ENCODE measurements around the gene SCAANT1. TPM values are rescaled to one million over a fixed set of nuclear protein-coding genes. Genes with fewer than 3 reads are reported as not detected.

SCAANT1 gene
- total RNA-seq, 1 experiment from 2014 or later: not detected

GRCh38 chr3:63931290-63931689, 19.1 kb upstream of the SCAANT1 start:
- Histone ChIP-seq H3K9me2 (ENCODE audit: insufficient read depth) (no peaks in the 10 kb centered on the region), H3K4me1 (replicated peaks; ENCODE audit: insufficient read depth) (peaks cover 5% of the 10 kb centered on the region), H3K27ac (no peak overlapping the region), H2AFZ (no peak overlapping the region), H3K4me2 (no peak overlapping the region), H4K20me1 (ENCODE audit: insufficient read depth) (peaks cover 22% of the 10 kb centered on the region), H3K9me3 (ENCODE audit: insufficient read depth, low read depth) (no peaks in the 10 kb centered on the region), H3K4me3 (no peak overlapping the region), H3K27me3 (ENCODE audit: insufficient read depth, low read depth) (no peaks in the 10 kb centered on the region), H3K36me3 (ENCODE audit: low read depth) (no peaks in the 10 kb centered on the region), H3F3A (ENCODE audit: insufficient read depth, low read depth) (no peaks in the 10 kb centered on the region; the same call in 1 of the 2 replicates), H3K79me2 (ENCODE audit: low read depth) (peaks cover 20% of the 10 kb centered on the region)
- CTCF ChIA-PET: no interaction called here
- no TSS peak for BruUV-seq (replicated peaks)
- TF ChIP-seq EZH2 (IDR thresholded peaks at IDR 0.05; ENCODE audit: low read depth): no peak
- no peak for TF ChIP-seq CTCF (conservative IDR thresholded peaks at IDR 0.05)
- intact Hi-C loops (cut with micrococcal nuclease; ENCODE audit: unreplicated experiment): no loop called here
- POLR2A ChIA-PET (ENCODE audit: unreplicated experiment): no interaction called here
- DNase-seq: no peak

GRCh38 chr3:63927422-63928280, 15.5 kb upstream of the SCAANT1 start:
- no peaks in the 10 kb centered on the region for H3K9me2 ChIP-seq (ENCODE audit: insufficient read depth)
- no peaks in the 10 kb centered on the region for H3K36me3 ChIP-seq (ENCODE audit: low read depth)
- ChIA-PET CTCF (no interaction called here), POLR2A (ENCODE audit: unreplicated experiment) (no interaction called here)
- no peaks in the 10 kb centered on the region for H3F3A ChIP-seq (ENCODE audit: insufficient read depth, low read depth)
- no peaks in the 10 kb centered on the region for H3K27me3 ChIP-seq (ENCODE audit: insufficient read depth, low read depth)
- H2AFZ ChIP-seq: no peak overlapping the region
- no peak for DNase-seq
- no peak overlapping the region for H3K4me2 ChIP-seq
- H3K4me1 ChIP-seq (replicated peaks; ENCODE audit: insufficient read depth): no peaks in the 10 kb centered on the region
- intact Hi-C loops (cut with micrococcal nuclease; ENCODE audit: unreplicated experiment): no loop called here
- H3K4me3 ChIP-seq: no peak overlapping the region
- H3K27ac ChIP-seq: no peak overlapping the region
- no peaks in the 10 kb centered on the region for H3K9me3 ChIP-seq (ENCODE audit: insufficient read depth, low read depth)
- H4K20me1 ChIP-seq (ENCODE audit: insufficient read depth): peaks cover 8% of the 10 kb centered on the region; the same call in 1 of the 2 replicates
- no TSS peak for BruUV-seq (replicated peaks)
- no peak for TF ChIP-seq CTCF (conservative IDR thresholded peaks at IDR 0.05)
- no peak for TF ChIP-seq EZH2 (IDR thresholded peaks at IDR 0.05; ENCODE audit: low read depth)
- H3K79me2 ChIP-seq (ENCODE audit: low read depth): no peaks in the 10 kb centered on the region; the same call in 1 of the 2 replicates

- ChIA-PET POLR2A (ENCODE audit: unreplicated experiment) (no interaction called here), CTCF (no interaction called here)
- intact Hi-C loops (cut with micrococcal nuclease; ENCODE audit: unreplicated experiment): no loop called here
- Histone ChIP-seq H3K36me3 (ENCODE audit: low read depth) (no peaks in the 10 kb centered on the region), H4K20me1 (ENCODE audit: insufficient read depth) (peaks cover 3% of the 10 kb centered on the region; the same call in 1 of the 2 replicates), H3K79me2 (ENCODE audit: low read depth) (0 out of 2 replicates have a peak, but pooled peaks cover 4% of the 10 kb centered on the region), H3K4me3 (no peak overlapping the region), H3F3A (ENCODE audit: insufficient read depth, low read depth) (no peaks in the 10 kb centered on the region), H3K4me2 (no peak overlapping the region), H3K27me3 (ENCODE audit: insufficient read depth, low read depth) (no peaks in the 10 kb centered on the region), H3K4me1 (replicated peaks; ENCODE audit: insufficient read depth) (no peaks in the 10 kb centered on the region), H3K27ac (no peak overlapping the region), H2AFZ (no peak overlapping the region), H3K9me2 (ENCODE audit: insufficient read depth) (no peaks in the 10 kb centered on the region), H3K9me3 (ENCODE audit: insufficient read depth, low read depth) (no peaks in the 10 kb centered on the region)
- DNase-seq: no peak
- no peak for TF ChIP-seq EZH2 (IDR thresholded peaks at IDR 0.05; ENCODE audit: low read depth)
- no TSS peak for BruUV-seq (replicated peaks)
Measured at GRCh38 chr3:63926309-63926708, 14.1 kb upstream of the SCAANT1 start.
